Sigmoid colon (tissue), 4 donors: ENCODE results near the gene SPOCK1.

Source experiments
- POLR2AphosphoS5 ChIP-seq, 4 donors: sonication (generic); formaldehyde crosslinking; IDR thresholded peaks; one replicate each; pipeline ENCODE4 v1.6.1; 2017; ENCODE audit warnings: antibody characterized with exemption in 4 of 4
- TF ChIP-seq, protein P1 (sequence below), 4 experiments: fragments of 450-650 bp in 3 of 4; fragments of 200-600 bp in 1 of 4; IDR thresholded peaks; one replicate each; pipeline ENCODE4 v1.5.1; 2016 to 2019; ENCODE audit warnings: antibody characterized with exemption in 4 of 4, mild to moderate bottlenecking in 3 of 4, moderate library complexity in 2 of 4

DNA sequence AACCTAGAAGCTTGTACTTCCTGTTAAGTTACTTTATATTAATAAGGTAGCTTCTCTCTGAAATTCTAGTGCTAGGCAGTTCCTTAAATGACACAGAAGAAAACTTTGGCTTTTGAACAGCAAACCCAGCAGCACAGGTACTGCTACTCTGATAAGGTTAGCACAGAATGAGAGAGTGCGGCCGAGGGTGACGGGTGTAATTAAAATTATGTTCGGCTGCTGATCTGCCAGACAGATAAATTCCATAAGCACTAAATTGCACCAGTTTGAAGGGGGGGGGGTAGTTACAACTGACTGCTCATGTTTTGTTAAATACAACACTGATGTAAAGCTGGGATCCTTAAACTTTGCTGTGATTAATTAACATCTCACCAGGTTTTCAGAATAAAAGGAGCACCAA, 475.1 kb downstream of the SPOCK1 start:
- TF ChIP-seq, protein P1, sequence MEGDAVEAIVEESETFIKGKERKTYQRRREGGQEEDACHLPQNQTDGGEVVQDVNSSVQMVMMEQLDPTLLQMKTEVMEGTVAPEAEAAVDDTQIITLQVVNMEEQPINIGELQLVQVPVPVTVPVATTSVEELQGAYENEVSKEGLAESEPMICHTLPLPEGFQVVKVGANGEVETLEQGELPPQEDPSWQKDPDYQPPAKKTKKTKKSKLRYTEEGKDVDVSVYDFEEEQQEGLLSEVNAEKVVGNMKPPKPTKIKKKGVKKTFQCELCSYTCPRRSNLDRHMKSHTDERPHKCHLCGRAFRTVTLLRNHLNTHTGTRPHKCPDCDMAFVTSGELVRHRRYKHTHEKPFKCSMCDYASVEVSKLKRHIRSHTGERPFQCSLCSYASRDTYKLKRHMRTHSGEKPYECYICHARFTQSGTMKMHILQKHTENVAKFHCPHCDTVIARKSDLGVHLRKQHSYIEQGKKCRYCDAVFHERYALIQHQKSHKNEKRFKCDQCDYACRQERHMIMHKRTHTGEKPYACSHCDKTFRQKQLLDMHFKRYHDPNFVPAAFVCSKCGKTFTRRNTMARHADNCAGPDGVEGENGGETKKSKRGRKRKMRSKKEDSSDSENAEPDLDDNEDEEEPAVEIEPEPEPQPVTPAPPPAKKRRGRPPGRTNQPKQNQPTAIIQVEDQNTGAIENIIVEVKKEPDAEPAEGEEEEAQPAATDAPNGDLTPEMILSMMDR (IDR thresholded peaks at IDR 0.05): no peak
- TF ChIP-seq POLR2AphosphoS5 (IDR thresholded peaks at IDR 0.05): no peak
